IPS-18a (cell line): ENCODE measurements around the gene LUC7L.
"Not testable (repeated sequence)": the region's sequence is repeated elsewhere in the genome, so short reads cannot be mapped to it uniquely, and the experiment has no call there.

ENCODE experiments used
- H3K27ac ChIP-seq: one replicate; pipeline ENCODE4 v1.5.1; 2013; ENCODE audit warnings: low read length
- H3K27me3 ChIP-seq: one replicate; pipeline ENCODE4 v1.6.1; 2013; ENCODE audit warnings: mild to moderate bottlenecking, low read length; ENCODE audit not compliant: control insufficient read depth, insufficient read depth
- H3K36me3 ChIP-seq: one replicate; pipeline ENCODE4 v1.6.1; 2013; ENCODE audit warnings: low read depth, low read length; ENCODE audit not compliant: control insufficient read depth
- H3K4me1 ChIP-seq: one replicate; pipeline ENCODE4 v1.6.1; 2013; ENCODE audit warnings: low read depth, low read length; ENCODE audit not compliant: control insufficient read depth
- H3K4me3 ChIP-seq: one replicate; pipeline ENCODE4 v1.5.1; 2013; ENCODE audit warnings: low read length
- H3K9ac ChIP-seq: one replicate; pipeline ENCODE4 v1.6.1; 2013; ENCODE audit warnings: mild to moderate bottlenecking, low read length, moderate library complexity
- H3K9me3 ChIP-seq: one replicate; pipeline ENCODE4 v1.6.1; 2013; ENCODE audit warnings: low read depth, low read length; ENCODE audit not compliant: control insufficient read depth

LUC7L gene

DNA sequence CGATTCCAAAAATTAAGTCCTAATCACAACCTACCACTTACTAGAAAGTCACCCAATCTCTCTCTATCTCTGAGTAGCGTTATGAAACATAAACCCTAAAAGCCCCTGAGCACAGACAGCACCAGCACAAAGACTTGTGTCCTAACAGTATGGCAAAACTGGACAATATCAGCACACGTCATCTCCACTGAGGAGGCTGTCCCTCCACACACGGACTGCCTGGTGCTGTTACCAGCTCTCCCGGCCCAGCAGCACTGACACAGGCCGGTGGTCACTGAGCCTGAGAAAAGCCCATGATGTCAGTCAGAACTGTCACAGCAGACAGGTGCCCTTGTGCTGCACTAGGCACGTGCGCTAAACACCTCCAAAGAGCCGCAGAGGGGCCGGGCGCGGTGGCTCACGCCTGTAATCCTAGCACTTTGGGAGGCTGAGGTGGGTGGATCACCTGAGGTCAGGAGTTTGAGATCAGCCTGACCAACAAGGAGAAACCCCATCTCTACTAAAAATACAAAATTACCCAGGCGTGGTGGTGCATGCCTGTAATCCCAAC is 17.5 kb downstream of the LUC7L start:
- not testable (repeated sequence) for H3K9me3 ChIP-seq, H3K27me3 ChIP-seq, H3K9ac ChIP-seq, H3K27ac ChIP-seq, H3K4me1 ChIP-seq, H3K4me3 ChIP-seq
- H3K36me3 ChIP-seq, result peaks cover 73% of the 10 kb centered on the region

DNA sequence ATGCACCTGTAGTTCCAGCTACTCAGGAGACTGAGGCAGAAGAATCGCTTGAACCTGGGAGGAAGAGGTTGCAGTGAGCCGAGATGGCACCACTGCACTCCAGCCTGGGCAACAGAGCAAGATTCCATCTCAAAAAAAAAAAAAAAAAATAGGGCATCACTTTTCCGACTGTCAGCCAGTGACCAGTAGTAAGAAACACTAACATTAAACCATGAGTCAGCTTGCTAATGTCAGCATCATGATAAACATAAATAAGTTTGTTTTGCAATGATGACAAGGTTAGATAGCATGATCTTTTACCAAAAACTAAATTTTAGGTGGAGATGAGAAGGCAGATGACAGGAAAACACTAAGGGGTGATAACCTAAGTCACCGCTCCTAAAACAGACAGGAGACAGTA is 19.9 kb downstream of the LUC7L start:
- H3K27ac ChIP-seq, H3K9me3 ChIP-seq, H3K4me1 ChIP-seq, H3K4me3 ChIP-seq, H3K27me3 ChIP-seq, H3K9ac ChIP-seq: not testable (repeated sequence)
- peaks cover 77% of the 10 kb centered on the region for H3K36me3 ChIP-seq

DNA sequence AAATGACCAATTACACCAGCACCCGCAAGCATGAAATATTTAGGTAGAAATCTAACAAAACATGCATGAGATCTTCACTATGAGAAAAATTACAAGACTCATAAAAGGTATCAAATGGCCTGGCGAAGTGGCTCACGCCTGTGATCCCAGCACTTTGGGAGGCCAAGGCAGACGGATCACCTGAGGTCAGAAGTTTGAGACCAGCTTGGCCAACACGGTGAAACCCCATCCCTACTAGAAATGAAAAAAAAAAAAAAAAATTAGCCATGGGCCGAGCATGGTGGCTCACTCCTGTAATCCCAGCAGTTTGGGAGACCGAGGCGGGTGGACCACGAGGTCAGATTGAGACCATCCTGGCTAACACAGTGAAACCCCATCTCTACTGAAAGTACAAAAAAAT is 25.2 kb downstream of the LUC7L start:
- H3K27ac ChIP-seq, result not testable (repeated sequence)
- peaks cover 76% of the 10 kb centered on the region for H3K36me3 ChIP-seq

DNA sequence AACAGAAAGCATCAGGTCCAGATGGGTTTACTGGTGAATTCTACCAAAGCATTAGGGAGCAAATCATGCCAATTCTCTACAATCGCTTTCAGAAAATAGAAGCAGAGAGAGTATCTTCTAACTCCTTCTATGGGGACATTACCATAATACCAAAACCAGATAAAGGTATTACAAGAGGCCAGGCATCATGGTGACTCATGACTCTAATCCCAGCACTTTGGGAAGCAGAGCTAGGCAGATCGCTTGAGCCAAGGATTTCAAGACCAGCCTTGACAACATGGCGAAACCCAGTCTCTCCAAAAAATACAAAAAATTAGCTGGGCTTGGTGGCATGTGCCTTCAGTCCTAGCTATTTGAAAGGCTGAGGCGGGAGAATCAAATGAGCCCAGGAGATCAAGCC is 26.0 kb downstream of the LUC7L start:
- no peaks in the 10 kb centered on the region for H3K27me3 ChIP-seq
- H3K36me3 ChIP-seq, result peaks cover 78% of the 10 kb centered on the region
- H3K9ac ChIP-seq, result no peak overlapping the region
- no peak overlapping the region for H3K4me3 ChIP-seq
- H3K27ac ChIP-seq, result no peak overlapping the region
- H3K4me1 ChIP-seq, result no peaks in the 10 kb centered on the region
- no peaks in the 10 kb centered on the region for H3K9me3 ChIP-seq

More for the DNA sequence above, 25.2 kb downstream of the LUC7L start:
- H3K4me3 ChIP-seq, H3K27me3 ChIP-seq, H3K4me1 ChIP-seq, H3K9me3 ChIP-seq, H3K9ac ChIP-seq: not testable (repeated sequence)

DNA sequence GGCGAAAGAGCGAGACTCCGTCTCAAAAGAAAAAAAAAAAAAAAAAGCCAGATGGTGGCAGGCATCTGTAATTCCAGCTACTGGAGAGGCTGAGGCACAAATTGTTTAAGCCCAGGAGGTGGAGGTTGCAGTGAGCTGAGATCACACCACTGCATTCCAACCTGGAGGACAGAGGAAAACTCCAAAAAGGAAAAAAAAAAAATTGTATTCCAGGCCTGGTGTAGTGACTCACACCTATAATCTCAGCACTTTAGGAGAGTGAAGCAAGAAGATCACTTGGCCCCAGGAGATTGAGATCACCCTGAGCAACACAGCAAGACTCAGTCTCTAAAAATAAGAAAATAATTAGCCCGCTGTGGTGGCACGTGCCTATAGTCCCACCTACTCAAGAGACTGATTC is 28.9 kb downstream of the LUC7L start:
- Histone ChIP-seq H3K36me3 (peaks cover 75% of the 10 kb centered on the region), H3K9ac (no peak overlapping the region), H3K9me3 (no peaks in the 10 kb centered on the region), H3K4me1 (no peaks in the 10 kb centered on the region), H3K27ac (no peak overlapping the region), H3K4me3 (no peak overlapping the region), H3K27me3 (no peaks in the 10 kb centered on the region)

DNA sequence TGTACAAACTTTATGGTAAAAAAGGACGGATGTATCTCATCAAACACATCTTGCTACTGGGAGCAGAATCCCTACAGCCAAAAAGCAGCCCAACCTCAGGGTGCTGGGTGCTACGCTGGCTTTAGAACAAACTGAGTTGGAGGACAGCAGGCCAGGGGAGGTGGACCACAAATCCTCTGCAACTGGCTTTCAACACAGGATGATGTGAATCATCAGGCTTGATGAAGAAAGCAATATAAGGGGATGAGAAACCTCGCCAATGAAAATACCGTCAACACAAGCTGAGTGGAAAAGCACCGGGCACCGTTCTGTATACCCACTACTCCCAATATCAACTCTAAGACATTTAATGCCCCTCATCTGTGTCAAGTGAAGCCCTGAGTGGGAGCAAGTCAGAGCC is 34.7 kb downstream of the LUC7L start:
- Histone ChIP-seq H3K27me3 (no peaks in the 10 kb centered on the region), H3K9ac (no peak overlapping the region), H3K27ac (no peak overlapping the region), H3K4me3 (no peak overlapping the region), H3K4me1 (no peaks in the 10 kb centered on the region), H3K9me3 (no peaks in the 10 kb centered on the region), H3K36me3 (peaks cover 90% of the 10 kb centered on the region)

DNA sequence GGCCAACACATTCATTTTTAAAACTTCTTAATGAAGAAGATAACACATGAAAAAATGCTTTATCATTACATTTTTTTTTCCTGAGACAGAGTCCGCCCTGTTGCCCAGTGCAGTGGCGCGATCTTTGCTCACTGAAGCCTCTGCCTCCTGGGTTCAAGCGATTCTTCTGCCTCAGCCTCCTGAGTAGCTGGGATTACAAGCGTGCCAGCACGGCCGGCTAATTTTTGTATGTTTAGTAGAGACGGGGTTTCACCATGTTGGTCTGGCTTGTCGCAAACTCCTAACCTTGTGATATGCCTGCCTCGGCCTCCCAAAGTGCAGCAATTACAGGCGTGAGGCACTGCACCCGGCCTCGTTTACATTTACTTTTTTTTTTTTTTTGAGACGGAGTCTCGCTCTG is 35.8 kb downstream of the LUC7L start:
- H3K36me3 ChIP-seq, result peaks cover 90% of the 10 kb centered on the region
- no peaks in the 10 kb centered on the region for H3K4me1 ChIP-seq
- no peaks in the 10 kb centered on the region for H3K27me3 ChIP-seq
- H3K9ac ChIP-seq, result no peak overlapping the region
- H3K4me3 ChIP-seq, result no peak overlapping the region
- H3K27ac ChIP-seq, result no peak overlapping the region
- H3K9me3 ChIP-seq, result no peaks in the 10 kb centered on the region

DNA sequence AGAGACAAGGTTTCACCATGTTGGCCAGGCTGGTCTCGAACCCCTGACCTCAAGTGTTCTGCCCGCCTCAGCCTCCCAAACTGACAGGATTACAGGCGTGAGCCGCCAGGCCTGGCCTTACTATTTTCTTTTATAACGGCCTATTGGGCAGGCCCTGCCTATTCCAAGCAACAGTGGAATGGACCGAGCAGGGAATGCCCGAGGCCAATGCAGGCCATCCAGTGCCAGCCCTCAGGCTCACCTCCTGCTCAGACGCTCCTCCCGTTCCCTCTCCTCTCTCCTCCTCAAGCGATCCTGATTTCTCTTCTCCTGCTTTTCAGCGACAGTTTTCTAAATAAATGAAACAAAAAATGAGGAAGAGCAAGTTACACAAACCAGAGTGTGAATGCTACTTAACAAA is 36.6 kb downstream of the LUC7L start:
- Histone ChIP-seq H3K4me1 (no peaks in the 10 kb centered on the region), H3K27ac (no peak overlapping the region), H3K9me3 (no peaks in the 10 kb centered on the region), H3K9ac (no peak overlapping the region), H3K36me3 (peaks cover 90% of the 10 kb centered on the region), H3K27me3 (no peaks in the 10 kb centered on the region), H3K4me3 (no peak overlapping the region)

DNA sequence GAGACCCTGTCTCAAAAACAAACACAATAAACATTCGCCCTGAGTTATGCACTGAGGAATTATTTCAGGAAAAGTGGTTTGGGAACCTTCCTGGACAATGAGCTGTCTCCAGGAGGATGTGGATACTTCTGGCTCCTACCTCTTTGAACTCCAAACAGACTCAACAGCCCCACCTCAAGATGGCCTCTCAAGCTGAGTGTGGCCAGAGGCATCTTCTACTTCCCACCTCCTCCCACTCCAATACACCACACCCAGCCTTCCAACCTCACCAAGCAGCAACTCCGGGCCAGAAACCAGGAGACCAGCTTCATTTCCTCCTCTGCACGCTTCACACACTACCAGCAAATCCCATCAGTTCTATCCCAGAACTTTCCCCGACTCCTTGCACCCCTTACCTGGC is 37.4 kb downstream of the LUC7L start:
- Histone ChIP-seq H3K27ac (no peak overlapping the region), H3K9ac (no peak overlapping the region), H3K27me3 (no peaks in the 10 kb centered on the region), H3K36me3 (peaks cover 90% of the 10 kb centered on the region), H3K4me1 (no peaks in the 10 kb centered on the region), H3K9me3 (no peaks in the 10 kb centered on the region), H3K4me3 (no peak overlapping the region)

DNA sequence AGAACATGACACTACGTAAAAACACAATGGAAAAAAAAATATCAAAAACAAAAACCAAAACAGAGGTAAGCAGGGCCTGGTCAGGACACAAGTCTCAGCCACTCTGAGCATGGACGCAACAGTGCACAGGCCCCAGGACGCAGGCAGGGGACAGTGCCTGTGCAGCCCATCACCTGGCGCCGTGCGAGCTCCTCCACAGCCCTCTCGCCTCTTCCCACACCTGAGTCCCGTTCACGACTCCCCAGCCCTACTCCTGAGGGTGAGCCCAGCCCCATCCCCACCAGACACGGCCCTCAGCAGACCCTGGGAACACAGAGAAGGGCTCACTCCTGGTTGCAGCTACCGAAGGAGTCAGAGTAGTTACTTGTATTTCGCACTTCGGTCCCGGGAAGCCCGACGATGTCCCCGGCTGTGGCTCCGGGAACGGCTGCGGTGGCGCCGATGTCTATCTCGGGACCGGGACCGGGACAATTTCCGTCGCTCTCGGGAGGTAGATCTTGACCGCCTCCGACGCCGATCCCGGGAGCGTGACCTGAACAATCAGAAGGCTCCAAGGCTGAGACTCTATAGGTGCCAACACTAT is 39.6 kb downstream of the LUC7L start:
- Histone ChIP-seq H3K27ac (no peak overlapping the region), H3K9me3 (no peaks in the 10 kb centered on the region), H3K9ac (no peak overlapping the region), H3K4me1 (no peaks in the 10 kb centered on the region), H3K36me3 (peaks cover 75% of the 10 kb centered on the region), H3K27me3 (no peaks in the 10 kb centered on the region), H3K4me3 (no peak overlapping the region)

DNA sequence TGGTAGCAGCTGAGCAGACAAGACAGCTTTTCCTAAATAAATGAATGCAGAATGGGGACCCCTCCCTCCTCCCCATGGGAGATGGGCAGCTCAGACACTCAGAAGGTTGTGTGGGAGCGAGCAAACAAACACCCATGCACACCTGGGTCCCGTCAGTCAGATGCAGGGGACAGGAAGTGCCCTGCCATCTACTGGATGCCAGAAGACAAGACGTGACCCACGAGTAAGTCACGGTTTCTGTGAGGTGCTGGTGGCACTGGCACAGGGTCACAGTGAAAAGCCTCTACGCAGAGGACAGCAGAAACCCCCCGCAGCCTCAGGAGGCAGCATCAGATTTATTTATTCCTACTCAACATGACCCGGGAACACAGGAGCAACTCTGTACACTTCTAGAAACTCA is 40.6 kb downstream of the LUC7L start:
- Histone ChIP-seq H3K9ac (no peak overlapping the region), H3K4me1 (no peaks in the 10 kb centered on the region), H3K9me3 (no peaks in the 10 kb centered on the region), H3K4me3 (no peak overlapping the region), H3K36me3 (peaks cover 66% of the 10 kb centered on the region), H3K27me3 (no peaks in the 10 kb centered on the region), H3K27ac (no peak overlapping the region)

DNA sequence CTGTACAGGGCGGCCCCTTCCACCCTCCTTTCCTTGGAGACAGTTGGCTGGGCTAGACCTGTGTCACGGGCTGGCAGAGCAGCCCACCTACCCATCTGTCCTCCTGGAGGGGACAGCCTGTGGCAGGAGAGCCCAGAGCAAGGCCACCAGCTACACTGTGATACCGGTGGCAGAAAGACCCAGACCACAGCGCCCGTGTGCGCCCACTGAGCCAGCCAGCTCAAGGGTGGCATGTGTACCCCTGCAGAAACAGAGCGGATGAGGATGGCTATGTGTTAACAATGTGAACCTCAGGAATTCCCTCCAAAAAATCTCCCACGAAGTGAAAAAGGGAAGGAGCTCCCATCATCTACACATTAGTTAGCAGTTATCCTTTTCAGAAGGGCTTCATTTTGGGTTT is 41.9 kb downstream of the LUC7L start:
- Histone ChIP-seq H3K4me1 (no peaks in the 10 kb centered on the region), H3K27me3 (no peaks in the 10 kb centered on the region), H3K4me3 (no peak overlapping the region), H3K27ac (no peak overlapping the region), H3K36me3 (peaks cover 53% of the 10 kb centered on the region), H3K9ac (no peak overlapping the region), H3K9me3 (no peaks in the 10 kb centered on the region)
